Common myeloid progenitor, CD34-positive (primary cell): Measurements from ENCODE around the gene FBXO2.

Source experiments
- CTCF ChIA-PET: fragments of 350-600 bp; sonication (Branson Sonifier 250); formaldehyde crosslinking; loops from one replicate; lab custom pipeline; 2021; ENCODE audit warnings: antibody characterized with exemption; lab: Charles Lee
- POLR2A ChIA-PET: fragments of 350-600 bp; sonication (Branson Sonifier 250); formaldehyde crosslinking; loops from one replicate; lab custom pipeline; 2021; ENCODE audit warnings: antibody characterized with exemption; lab: Charles Lee
- DNase-seq, 3 donors: peaks; one replicate each; pipeline versions ENCODE4 v3.0.0 to v3.0.0-alpha.2; 2013
- H3K27ac ChIP-seq, 2 experiments: 1 replicate in 1 of 2; 2 replicates in 1 of 2; pipeline ENCODE4 v1.7.0; 2013; ENCODE audit warnings: inconsistent platforms in 2 of 2, low read length in 2 of 2, mild to moderate bottlenecking in 2 of 2, low read depth in 1 of 2, moderate library complexity in 1 of 2; ENCODE audit not compliant: severe bottlenecking in 2 of 2, insufficient read depth in 1 of 2, poor library complexity in 1 of 2
- H3K27me3 ChIP-seq, 5 experiments: replicated peaks in 2 of 5; 1 replicate in 3 of 5; 2 replicates in 2 of 5; pipeline versions ENCODE4 v1.6.1 to v1.7.0; 2013; ENCODE audit warnings: low read length in 4 of 5, mild to moderate bottlenecking in 2 of 5, moderate library complexity in 2 of 5, inconsistent platforms in 1 of 5; ENCODE audit not compliant: insufficient read depth in 5 of 5, control insufficient read depth in 4 of 5
- H3K36me3 ChIP-seq, 4 experiments: 1 replicate in 2 of 4; 2 replicates in 2 of 4; pipeline versions ENCODE4 v1.6.1 to v1.7.0; 2013; ENCODE audit warnings: low read length in 3 of 4, control low read depth in 1 of 4, mild to moderate bottlenecking in 1 of 4; ENCODE audit not compliant: control insufficient read depth in 4 of 4, insufficient read depth in 4 of 4
- H3K4me1 ChIP-seq, 4 experiments: 1 replicate in 3 of 4; 2 replicates in 1 of 4; pipeline versions ENCODE4 v1.6.1 to v1.7.1; 2013; ENCODE audit warnings: low read length in 3 of 4, mild to moderate bottlenecking in 3 of 4, control low read depth in 1 of 4, inconsistent platforms in 1 of 4, moderate library complexity in 1 of 4; ENCODE audit not compliant: control insufficient read depth in 4 of 4, insufficient read depth in 4 of 4; ENCODE audit errors: control extremely low read depth in 1 of 4
- H3K4me3 ChIP-seq, 7 experiments: 1 replicate in 4 of 7; 2 replicates in 3 of 7; pipeline versions ENCODE4 v1.5.1 to v1.7.0; 2013; ENCODE audit warnings: mild to moderate bottlenecking in 7 of 7, low read length in 6 of 7, moderate library complexity in 6 of 7, inconsistent platforms in 2 of 7, low read depth in 2 of 7, control low read depth in 1 of 7; ENCODE audit not compliant: insufficient read depth in 4 of 7, control insufficient read depth in 1 of 7; ENCODE audit errors: extremely low read depth in 1 of 7
- H3K9me3 ChIP-seq, 5 experiments: 1 replicate in 4 of 5; 2 replicates in 1 of 5; pipeline versions ENCODE4 v1.6.1 to v1.7.1; 2013; ENCODE audit warnings: low read length in 4 of 5, mild to moderate bottlenecking in 2 of 5, inconsistent platforms in 1 of 5, low read depth in 1 of 5, moderate library complexity in 1 of 5; ENCODE audit not compliant: control insufficient read depth in 4 of 5, insufficient read depth in 2 of 5; ENCODE audit errors: control extremely low read depth in 1 of 5
- WGBS: methylation state at CpG from one replicate; pipeline ENCODE4 v1.1.5; 2013; ENCODE audit not compliant: insufficient coverage; 5-methylcytosine and 5-hydroxymethylcytosine counted together

The FBXO2 gene

GRCh38 chr1:11664336-11665065 is 10.3 kb upstream of the FBXO2 start:
- Histone ChIP-seq H3K4me1 (peaks cover 0 to 13% (median 9%) of the 10 kb centered on the region in 4 experiments), H3K36me3 (peaks cover 0 to 7% (median 4%) of the 10 kb centered on the region in 4 experiments), H3K27me3 (no peaks in the 10 kb centered on the region), H3K9me3 (no peaks in the 10 kb centered on the region), H3K4me3 (peak overlapping the region; percentile 38 to 74 (median 67)), H3K27ac (peak overlapping the region in 1 of 2 experiments; percentile 73)
- ChIA-PET POLR2A (interaction anchor here (0.8 to 2.6 kb wide), 5 partner anchors 28 to 243 kb away, joined by 3 to 7 read pairs (median 5); no protein-coding TSS in a partner anchor), CTCF (interaction anchor here (0.7 to 5.9 kb wide), 18 partner anchors 9 to 85 kb away, joined by 3 to 33 read pairs (median 5); partner anchors contain the start of gene DRAXIN)
- WGBS = 0% methylated on average over 65 of the region's 66 CpGs
- DNase-seq = peak; percentile 43 to 76 (median 67)

DNA sequence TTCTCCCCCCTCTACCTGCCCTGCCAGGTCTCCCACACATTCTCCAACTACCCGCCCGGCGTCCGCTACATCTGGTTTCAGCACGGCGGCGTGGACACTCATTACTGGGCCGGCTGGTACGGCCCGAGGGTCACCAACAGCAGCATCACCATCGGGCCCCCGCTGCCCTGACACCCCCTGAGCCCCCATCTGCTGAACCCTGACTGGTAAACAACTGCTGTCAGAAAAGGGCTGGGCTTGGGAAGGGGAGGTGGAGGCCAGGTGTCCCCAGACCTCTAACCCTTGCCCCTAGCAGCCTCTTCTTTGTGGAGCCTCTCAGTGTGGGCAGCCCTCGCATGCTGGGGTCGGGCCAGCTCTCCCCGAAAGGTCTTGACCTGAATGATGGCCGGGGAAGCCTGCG is 6.9 kb upstream of the FBXO2 start:
- no peaks in the 10 kb centered on the region for H3K27me3 ChIP-seq
- 99% methylated on average over 15 of the region's 17 CpGs for WGBS
- H3K36me3 ChIP-seq = peaks cover 0 to 4% (median 0%) of the 10 kb centered on the region in 4 experiments
- H3K4me1 ChIP-seq = peaks cover 0 to 13% (median 9%) of the 10 kb centered on the region in 4 experiments
- no peak overlapping the region for H3K27ac ChIP-seq
- no peak overlapping the region for H3K4me3 ChIP-seq
- no peaks in the 10 kb centered on the region for H3K9me3 ChIP-seq
- CTCF ChIA-PET = interaction anchor here (1.5 to 5.9 kb wide), 3 partner anchors 12 to 65 kb away, joined by 3 to 33 read pairs (median 27); no protein-coding TSS in a partner anchor
- DNase-seq = no peak
- POLR2A ChIA-PET = no interaction called here

DNA sequence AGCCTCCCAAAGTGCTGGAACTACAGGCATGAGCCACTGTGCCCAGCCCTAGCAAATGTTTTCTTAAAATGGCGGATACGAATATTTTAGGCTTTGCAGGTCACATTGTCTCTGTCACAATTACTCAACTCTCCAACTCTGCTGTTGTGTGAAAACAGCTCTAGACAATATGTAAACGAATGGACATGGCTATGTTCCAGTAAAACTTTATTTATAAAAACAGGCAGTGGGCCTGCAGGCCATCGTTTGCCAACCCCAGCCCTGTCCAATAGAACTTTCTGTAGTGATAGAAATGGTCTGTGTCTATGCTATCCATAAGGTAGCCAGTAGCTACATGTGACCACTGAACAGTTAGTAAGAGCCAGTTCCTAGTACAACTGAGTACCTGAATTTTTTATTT is 5.5 kb upstream of the FBXO2 start:
- ChIA-PET POLR2A (no interaction called here), CTCF (interaction anchor here (1.3 to 5.9 kb wide), 2 partner anchors 9 to 11 kb away, joined by 4 to 27 read pairs; no protein-coding TSS in a partner anchor)
- Histone ChIP-seq H3K4me1 (peaks cover 0 to 20% (median 18%) of the 10 kb centered on the region in 4 experiments), H3K27ac (no peak overlapping the region), H3K27me3 (no peaks in the 10 kb centered on the region), H3K4me3 (no peak overlapping the region), H3K9me3 (no peaks in the 10 kb centered on the region), H3K36me3 (peaks cover 0 to 4% (median 0%) of the 10 kb centered on the region in 4 experiments)
- whole genome bisulfite sequencing = 100% methylated on average over 2 of the region's 4 CpGs
- DNase-seq = no peak

DNA sequence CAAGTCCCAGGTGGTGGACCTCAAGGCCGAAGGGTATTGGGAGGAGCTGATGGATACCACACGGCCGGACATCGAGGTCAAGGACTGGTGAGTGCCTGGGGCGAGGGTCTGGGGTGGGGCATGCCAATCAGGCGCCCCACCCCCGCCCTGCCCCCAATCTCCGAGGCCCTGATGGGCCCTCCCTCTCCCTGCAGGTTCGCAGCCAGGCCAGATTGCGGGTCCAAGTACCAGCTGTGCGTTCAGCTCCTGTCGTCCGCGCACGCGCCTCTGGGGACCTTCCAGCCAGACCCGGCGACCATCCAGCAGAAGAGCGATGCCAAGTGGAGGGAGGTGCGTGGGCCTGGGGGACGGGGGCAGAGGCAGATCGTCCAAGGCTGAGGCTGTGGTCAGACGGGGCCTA is 4.3 kb upstream of the FBXO2 start:
- H3K27me3 ChIP-seq = peaks cover 0 to 7% (median 0%) of the 10 kb centered on the region in 5 experiments
- CTCF ChIA-PET = interaction anchor here (1.1 to 1.3 kb wide), 2 partner anchors 8 to 16 kb away, joined by 3 to 4 read pairs; no protein-coding TSS in a partner anchor
- no peak overlapping the region for H3K4me3 ChIP-seq
- H3K4me1 ChIP-seq = peaks cover 0 to 18% (median 12%) of the 10 kb centered on the region in 4 experiments
- H3K9me3 ChIP-seq = no peaks in the 10 kb centered on the region
- DNase-seq = no peak
- POLR2A ChIA-PET = no interaction called here
- no peak overlapping the region for H3K27ac ChIP-seq
- WGBS = 98% methylated on average over 23 of the region's 23 CpGs
- H3K36me3 ChIP-seq = peaks cover 0 to 4% (median 0%) of the 10 kb centered on the region in 4 experiments

GRCh38 chr1:11657654-11658053 is 3.4 kb upstream of the FBXO2 start:
- DNase-seq = no peak
- Histone ChIP-seq H3K4me1 (peaks cover 0 to 18% (median 12%) of the 10 kb centered on the region in 4 experiments), H3K36me3 (peaks cover 0 to 4% (median 0%) of the 10 kb centered on the region in 4 experiments), H3K9me3 (no peaks in the 10 kb centered on the region), H3K4me3 (no peak overlapping the region), H3K27me3 (peaks cover 0 to 8% (median under 1%) of the 10 kb centered on the region in 5 experiments), H3K27ac (no peak overlapping the region)
- 100% methylated on average over 3 of the region's 6 CpGs for WGBS
- CTCF ChIA-PET = no interaction called here
- POLR2A ChIA-PET = no interaction called here

DNA sequence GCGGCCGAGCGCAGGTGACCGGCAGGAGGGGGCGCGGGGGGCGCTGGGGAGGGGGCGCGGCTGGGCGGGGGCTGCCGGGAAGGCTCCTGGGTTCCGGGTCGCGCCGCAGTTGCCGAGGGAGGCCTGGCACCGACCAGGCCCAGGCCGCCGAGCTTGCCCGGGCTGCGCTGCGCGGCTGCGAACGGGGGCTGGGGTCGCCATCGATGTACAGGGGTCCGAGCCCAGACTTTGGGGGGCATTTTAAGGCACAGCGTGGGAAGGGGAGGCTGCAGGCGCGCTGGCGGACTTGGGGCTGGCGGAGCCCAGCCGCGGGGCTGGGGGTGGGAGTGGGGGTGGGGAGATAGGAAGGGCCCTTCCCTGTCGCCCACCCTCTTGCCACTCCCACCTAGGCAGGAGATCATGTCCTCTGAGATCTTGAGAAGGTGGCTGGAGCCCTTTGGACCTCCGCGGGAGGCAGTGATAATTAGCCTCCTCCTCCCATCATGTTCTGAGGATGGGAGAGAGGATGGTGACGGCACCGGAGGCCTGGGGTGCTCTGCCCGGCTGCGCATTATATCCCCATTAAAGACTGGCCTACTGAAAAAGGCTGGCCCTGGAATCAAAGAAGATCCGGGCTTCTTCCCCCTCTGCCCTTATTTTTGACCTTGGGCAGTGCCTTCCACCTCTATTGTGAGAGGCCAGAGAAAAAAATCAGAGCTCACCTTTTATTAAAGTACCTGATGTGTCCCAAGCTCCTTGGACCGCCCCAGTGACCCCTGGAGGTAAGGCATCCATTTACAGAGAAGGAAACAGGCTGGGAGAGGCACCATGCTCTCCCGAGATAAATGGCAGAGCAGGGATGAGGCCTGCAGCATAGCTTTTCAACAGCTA is 945 bp upstream of the FBXO2 start:
- ChIA-PET CTCF (interaction anchor here (0.8 to 4.0 kb wide), 4 partner anchors 9 to 65 kb away, joined by 3 to 14 read pairs (median 3); partner anchors contain the start of gene FBXO6), POLR2A (no interaction called here)
- Histone ChIP-seq H3K4me1 (peaks cover 0 to 24% (median 18%) of the 10 kb centered on the region in 4 experiments), H3K36me3 (peaks cover 0 to 4% (median 0%) of the 10 kb centered on the region in 4 experiments), H3K4me3 (peak overlapping the region in 6 of 7 experiments; percentile 34 to 75 (median 58)), H3K27me3 (peaks cover 2 to 29% (median 8%) of the 10 kb centered on the region in 5 experiments), H3K9me3 (no peaks in the 10 kb centered on the region), H3K27ac (no peak overlapping the region)
- WGBS = 10% methylated on average over 26 of the region's 45 CpGs
- no peak for DNase-seq
